ENCODE results near the gene ZPR1. TPM values are rescaled to one million over a fixed set of nuclear protein-coding genes. Genes with fewer than 3 reads are reported as not detected.

The ZPR1 gene
- total and polyA plus RNA-seq, 5 experiments from 2014 or later, result 29.5 to 74.4 (median 42.9) TPM

DNA sequence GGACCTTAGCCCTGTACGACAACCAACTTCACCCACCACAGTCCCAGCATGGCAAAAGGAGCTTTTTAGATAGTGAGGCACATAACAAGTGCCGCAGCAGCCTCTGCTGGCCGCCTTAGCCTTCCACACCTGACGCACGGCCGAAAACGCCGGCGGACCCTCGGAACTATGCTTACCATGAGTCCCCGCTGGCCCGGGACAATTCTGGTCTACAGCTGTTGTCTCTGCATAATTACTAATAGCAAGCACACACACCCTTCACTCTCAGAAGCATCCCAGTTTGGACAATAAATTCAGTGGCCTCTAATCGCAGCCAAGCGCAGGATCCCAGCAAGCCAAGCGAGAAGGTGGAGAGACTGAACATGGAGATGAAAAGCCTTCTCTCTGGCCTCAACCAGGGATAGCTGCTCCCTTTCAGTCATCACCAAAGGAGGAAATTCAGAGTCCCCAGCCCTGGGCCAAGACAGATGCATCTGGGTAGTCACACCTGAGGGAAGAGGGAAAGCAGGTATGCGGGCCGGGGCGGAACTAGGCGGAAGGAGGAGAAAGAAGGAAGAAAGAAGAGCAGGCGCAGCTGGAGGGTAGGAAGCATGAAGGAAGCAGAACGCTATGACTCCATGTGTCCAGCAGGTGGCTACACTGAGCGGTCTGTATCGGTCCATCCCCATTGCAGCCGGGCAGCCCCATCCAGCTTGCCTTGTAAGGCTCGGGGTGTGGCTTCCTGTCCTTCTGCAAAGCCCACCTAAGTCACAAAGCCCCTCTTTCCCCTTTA, 55.4 kb downstream of the ZPR1 start:
- Mint-ChIP-seq H3K27ac (peak overlapping the region in 2 of 10 donors; percentile 61 to 87), H3K4me1 (peaks cover 7 to 13% (median 10%) of the 10 kb centered on the region in 4 donors), H3K36me3 (no peaks in the 10 kb centered on the region), H3K9me3 (no peaks in the 10 kb centered on the region), H3K27me3 (peaks cover 0 to 5% (median 3%) of the 10 kb centered on the region in 5 donors), H3K4me3 (peak overlapping the region in 1 of 10 donors; percentile 75)
- POLR2A ChIA-PET, result no interaction called here
- peak; percentile 9 to 69 (median 44) for DNase-seq
- peak; percentile 81 to 89 for ATAC-seq

DNA sequence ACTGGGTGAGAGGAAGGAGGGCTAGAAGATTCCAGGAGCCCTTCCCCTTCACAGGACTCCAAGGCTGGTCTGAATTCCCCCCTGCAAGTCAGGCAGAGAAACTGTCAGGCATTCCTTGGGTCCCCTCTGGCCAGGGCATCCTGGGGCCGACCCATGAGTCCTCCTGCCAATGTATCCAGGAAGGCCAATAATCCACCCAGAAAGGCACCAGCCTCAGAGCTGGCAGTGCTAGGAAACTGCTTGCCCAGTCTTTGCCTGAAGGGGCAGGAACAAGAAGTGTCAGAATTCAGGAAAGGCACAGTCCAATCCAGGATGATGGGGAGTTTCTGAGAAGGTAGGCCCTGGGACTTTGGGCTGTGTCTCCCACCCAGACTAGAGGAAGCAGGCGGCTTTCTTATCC, 56.0 kb downstream of the ZPR1 start:
- Mint-ChIP-seq H3K27ac (peak overlapping the region in 1 of 10 donors; percentile 2), H3K9me3 (no peaks in the 10 kb centered on the region), H3K4me3 (no peak overlapping the region), H3K36me3 (no peaks in the 10 kb centered on the region), H3K27me3 (peaks cover 0 to 5% (median 3%) of the 10 kb centered on the region in 5 donors), H3K4me1 (peaks cover 7 to 13% (median 10%) of the 10 kb centered on the region in 4 donors)
- no peak for ATAC-seq
- POLR2A ChIA-PET, result no interaction called here
- no peak for DNase-seq

DNA sequence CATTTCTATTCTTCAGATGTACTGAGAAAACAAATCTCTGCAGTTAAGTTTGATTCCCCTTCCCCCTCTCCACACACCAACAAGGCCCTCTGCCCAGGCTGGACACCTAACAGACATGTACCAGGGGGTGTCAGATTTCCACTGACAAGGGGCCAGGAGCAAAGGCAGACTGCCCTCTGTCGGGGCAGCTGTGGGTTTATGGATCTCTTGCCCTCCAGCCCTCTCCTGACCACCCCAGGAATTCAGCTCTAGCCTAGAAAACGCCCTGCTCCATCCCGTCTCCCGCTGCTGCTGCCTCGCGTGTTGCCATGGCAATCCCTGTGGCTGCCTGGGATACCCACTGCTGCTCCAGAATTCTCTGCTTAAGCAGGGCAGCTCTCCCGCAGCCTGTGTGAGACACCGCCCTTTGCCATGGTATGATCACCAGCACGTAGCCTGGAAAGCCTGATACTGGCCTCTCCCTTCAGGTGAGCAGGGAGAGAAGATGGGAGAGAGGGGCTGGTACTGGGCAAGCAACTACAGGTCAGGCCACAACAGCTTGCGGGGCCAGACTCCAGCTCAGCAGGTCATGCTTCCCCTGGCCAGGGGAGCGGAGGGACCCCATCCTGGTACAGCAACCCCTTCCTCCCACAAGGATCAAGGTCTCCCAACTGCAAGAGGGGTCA, 56.6 kb downstream of the ZPR1 start:
- Mint-ChIP-seq H3K4me3 (no peak overlapping the region), H3K27ac (peak overlapping the region in 1 of 10 donors; percentile 56), H3K9me3 (no peaks in the 10 kb centered on the region), H3K4me1 (peaks cover 7 to 13% (median 10%) of the 10 kb centered on the region in 4 donors), H3K36me3 (no peaks in the 10 kb centered on the region), H3K27me3 (peaks cover 0 to 7% (median 3%) of the 10 kb centered on the region in 5 donors)
- no peak for ATAC-seq
- no peak for DNase-seq
- POLR2A ChIA-PET, result no interaction called here

DNA sequence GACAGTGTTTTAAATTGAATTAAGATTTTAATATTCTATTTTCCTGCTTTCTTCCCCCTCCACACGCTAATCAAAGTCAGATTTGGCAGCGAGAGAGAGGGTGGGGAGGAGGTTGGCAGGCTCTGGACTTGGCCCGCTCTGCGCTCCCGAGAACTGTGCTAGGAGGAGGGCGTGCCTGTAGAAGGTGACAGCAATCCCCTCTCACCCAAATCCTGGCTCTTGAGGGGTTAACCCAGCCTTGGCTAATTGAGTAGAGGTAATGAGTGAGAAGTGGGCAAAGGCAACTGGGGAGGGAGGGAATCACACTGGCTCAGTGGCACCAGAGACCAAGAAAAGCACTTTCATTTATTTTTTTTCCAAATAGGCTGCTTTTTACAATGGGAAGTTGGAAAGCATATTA, 57.2 kb downstream of the ZPR1 start:
- ATAC-seq (no peak), DNase-seq (no peak)
- Mint-ChIP-seq H3K9me3 (no peaks in the 10 kb centered on the region), H3K27me3 (peaks cover 0 to 7% (median 3%) of the 10 kb centered on the region in 5 donors), H3K36me3 (no peaks in the 10 kb centered on the region), H3K4me3 (no peak overlapping the region), H3K27ac (no peak overlapping the region), H3K4me1 (peaks cover 7 to 13% (median 10%) of the 10 kb centered on the region in 4 donors)
- POLR2A ChIA-PET, result no interaction called here

DNA sequence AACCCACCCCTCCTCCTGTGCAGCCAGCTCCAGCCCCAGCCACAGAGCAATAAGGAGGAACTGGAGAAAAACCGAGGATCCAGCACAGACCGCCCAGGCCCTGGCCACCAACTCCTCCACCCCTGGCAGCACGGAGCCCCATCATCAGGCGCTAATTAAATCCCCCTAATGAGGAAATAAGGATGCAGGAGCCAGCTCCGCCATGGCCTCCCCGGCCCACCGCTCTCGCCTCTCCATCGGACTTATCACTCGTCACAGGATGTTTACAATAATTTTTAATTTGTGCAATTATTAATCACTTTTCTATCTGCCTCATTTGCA, 57.6 kb downstream of the ZPR1 start:
- Mint-ChIP-seq H3K27me3 (peaks cover 0 to 7% (median 3%) of the 10 kb centered on the region in 5 donors), H3K9me3 (no peaks in the 10 kb centered on the region), H3K36me3 (no peaks in the 10 kb centered on the region), H3K4me3 (no peak overlapping the region), H3K4me1 (peaks cover 7 to 13% (median 10%) of the 10 kb centered on the region in 4 donors), H3K27ac (no peak overlapping the region)
- DNase-seq, result no peak
- ATAC-seq, result no peak
- POLR2A ChIA-PET, result no interaction called here

DNA sequence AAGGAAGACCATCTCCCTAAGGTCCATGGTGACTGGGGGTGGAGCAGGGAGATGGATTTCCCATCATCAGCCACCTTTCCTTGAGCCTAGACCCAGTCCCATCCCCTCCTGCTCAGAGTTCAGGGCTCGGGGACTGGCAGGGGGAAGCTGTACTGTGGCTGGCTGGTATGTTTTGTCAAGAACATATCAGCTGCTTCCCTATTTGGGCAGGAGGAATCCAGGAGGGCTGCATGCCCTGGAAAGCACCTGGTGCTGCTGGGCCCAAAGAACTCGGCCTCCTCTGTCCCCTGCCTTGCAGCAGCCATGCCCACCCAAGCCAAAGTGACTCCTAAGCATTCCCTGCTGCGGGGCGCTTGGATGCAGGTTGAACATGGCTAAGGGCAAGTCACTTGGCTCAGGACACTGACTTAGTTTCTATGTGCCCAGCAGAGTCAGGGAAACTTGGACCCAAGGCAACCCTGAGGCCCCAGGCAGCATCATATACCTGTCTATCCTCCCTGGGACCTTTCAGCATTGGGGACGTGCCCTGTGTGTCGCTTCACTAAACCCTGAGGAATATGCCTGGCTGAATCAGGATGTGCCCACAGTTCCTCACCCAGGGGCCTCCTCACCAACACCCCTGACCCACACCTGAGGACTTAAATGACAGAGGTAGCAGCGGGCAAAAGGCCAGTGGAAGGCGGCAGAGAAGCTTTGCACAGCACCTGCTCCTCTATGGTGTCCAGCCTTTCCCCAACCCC, 58.2 kb downstream of the ZPR1 start:
- no peak overlapping the region for H3K4me3 Mint-ChIP-seq
- no peak overlapping the region for H3K27ac Mint-ChIP-seq
- H3K36me3 Mint-ChIP-seq, result no peaks in the 10 kb centered on the region
- POLR2A ChIA-PET, result no interaction called here
- H3K27me3 Mint-ChIP-seq, result peaks cover 0 to 7% (median 6%) of the 10 kb centered on the region in 5 donors
- DNase-seq (no peak), ATAC-seq (no peak)
- peaks cover 7 to 13% (median 10%) of the 10 kb centered on the region in 4 donors for H3K4me1 Mint-ChIP-seq
- H3K9me3 Mint-ChIP-seq, result no peaks in the 10 kb centered on the region

DNA sequence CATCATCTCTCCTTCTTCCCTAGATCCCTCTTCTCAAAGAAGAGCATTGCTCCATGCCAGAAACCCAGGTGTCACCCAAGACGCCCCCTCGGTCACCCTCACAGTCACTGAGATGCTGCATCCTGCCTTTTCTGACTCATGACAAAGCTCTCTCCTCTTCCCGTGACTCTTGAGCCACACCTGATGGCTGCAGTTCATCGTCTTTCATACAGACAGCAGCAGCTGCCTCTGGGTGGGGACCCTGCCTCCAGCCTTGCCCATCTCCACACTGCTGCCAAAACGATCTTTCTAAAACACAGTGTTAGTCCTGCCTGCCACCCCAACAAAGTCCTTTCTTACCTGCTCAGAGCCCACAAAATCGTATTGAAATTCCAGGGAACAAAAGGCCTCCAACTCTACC, 59.8 kb downstream of the ZPR1 start:
- Mint-ChIP-seq H3K4me1 (peaks cover 7 to 9% (median 7%) of the 10 kb centered on the region in 4 donors), H3K9me3 (no peaks in the 10 kb centered on the region), H3K27ac (no peak overlapping the region), H3K4me3 (no peak overlapping the region), H3K27me3 (peaks cover 0 to 10% (median 9%) of the 10 kb centered on the region in 5 donors), H3K36me3 (no peaks in the 10 kb centered on the region)
- POLR2A ChIA-PET, result no interaction called here
- ATAC-seq, result no peak
- no peak for DNase-seq

DNA sequence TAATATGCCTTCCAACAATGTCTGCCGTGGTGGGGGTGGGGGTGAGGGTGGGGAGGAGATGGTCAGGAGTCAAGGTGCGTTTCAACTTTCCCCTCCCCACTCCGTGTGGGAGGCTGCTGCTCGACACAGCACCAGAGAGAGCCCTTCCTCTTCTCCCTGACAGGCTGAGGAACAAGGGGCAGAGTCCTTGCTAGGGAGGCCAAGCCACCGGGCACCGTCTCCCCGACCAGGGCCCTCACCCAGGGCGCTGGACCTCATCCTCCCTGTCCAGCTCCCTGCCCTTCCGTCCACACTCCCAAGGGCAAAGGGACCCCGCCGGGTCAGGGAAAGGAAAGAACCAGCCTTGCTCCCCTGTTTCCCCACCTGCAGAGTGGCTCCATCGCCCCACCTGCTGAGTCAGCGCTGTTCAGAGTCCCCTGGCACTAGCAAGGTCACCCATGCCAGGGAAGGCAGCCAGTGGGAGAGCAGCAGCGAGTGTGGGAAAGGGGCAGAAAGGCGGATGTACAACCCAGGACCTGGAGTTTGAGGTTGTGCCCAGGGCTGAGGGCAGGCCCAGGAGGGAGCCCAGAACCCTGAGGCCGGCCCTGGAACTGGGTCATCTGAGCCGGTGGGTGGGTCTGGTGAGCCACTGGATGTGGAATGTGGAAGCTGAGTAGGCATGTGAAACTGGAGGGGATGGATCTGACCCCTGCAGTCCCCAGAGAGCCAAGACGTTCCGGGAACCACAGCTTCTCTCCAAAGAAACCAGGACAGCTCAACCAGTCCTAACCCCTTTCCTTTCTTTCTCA, 62.2 kb downstream of the ZPR1 start:
- Mint-ChIP-seq H3K4me3 (no peak overlapping the region), H3K36me3 (no peaks in the 10 kb centered on the region), H3K9me3 (no peaks in the 10 kb centered on the region), H3K4me1 (no peaks in the 10 kb centered on the region), H3K27me3 (peaks cover 0 to 22% (median 8%) of the 10 kb centered on the region in 5 donors), H3K27ac (no peak overlapping the region)
- no peak for DNase-seq
- POLR2A ChIA-PET, result no interaction called here
- no peak for ATAC-seq

DNA sequence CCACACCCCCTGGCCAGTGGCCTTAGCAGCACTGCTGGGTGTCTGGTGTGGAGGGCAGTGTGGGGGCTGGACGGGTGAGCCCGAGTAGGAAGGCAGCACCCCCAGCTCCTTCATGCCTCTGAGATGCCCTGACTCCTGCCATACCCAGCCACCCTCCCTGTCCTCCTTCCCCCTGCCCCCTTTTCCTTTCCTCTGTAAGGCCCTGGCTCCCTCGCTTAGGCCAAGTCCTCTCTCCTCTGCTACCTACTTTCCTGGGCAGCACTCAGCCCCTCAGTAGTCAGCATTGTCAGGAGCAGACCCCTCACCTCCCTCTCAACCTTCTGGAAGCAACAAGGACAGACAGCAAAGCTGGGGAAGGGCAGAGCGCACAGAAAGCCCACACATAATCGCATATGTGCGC, 63.0 kb downstream of the ZPR1 start:
- Mint-ChIP-seq H3K36me3 (no peaks in the 10 kb centered on the region), H3K27ac (no peak overlapping the region), H3K27me3 (peaks cover 0 to 22% (median 8%) of the 10 kb centered on the region in 5 donors), H3K4me1 (no peaks in the 10 kb centered on the region), H3K9me3 (no peaks in the 10 kb centered on the region), H3K4me3 (no peak overlapping the region)
- POLR2A ChIA-PET, result no interaction called here
- DNase-seq, result no peak
- ATAC-seq, result no peak

Other genes starting within 250 kb of the ZPR1 start
- gene BUD13, start 15.0 kb downstream of the ZPR1 start, total RNA-seq, result 10 to 100 TPM; 14.2 to 16.2 TPM
- 10 to 100 TPM in 1 of 3 donors, 1 to 10 TPM in 2; 5.4 to 16.2 (median 6.6) TPM for gene BUD13, start 15.0 kb downstream of the ZPR1 start, polyA plus RNA-seq
- gene APOA5, start 3.9 kb upstream of the ZPR1 start, total RNA-seq, result not detected
- not detected for gene APOA5, start 3.9 kb upstream of the ZPR1 start, polyA plus RNA-seq
- gene APOA4, start 35.3 kb upstream of the ZPR1 start, total RNA-seq, result not detected
- gene APOA4, start 35.3 kb upstream of the ZPR1 start, polyA plus RNA-seq, result not detected
- not detected for gene APOC3, start 41.9 kb upstream of the ZPR1 start, total RNA-seq
- not detected for gene APOC3, start 41.9 kb upstream of the ZPR1 start, polyA plus RNA-seq
- 1 to 10 TPM in 1 of 2 experiments, under 1 TPM in 1; 0.81 to 1.3 TPM for gene APOA1, start 49.6 kb upstream of the ZPR1 start, total RNA-seq
- under 1 TPM; 0.17 to 0.29 (median 0.19) TPM for gene APOA1, start 49.6 kb upstream of the ZPR1 start, polyA plus RNA-seq

All from naive thymus-derived CD8-positive, alpha-beta T cell (primary cell).